Measurements from ENCODE around the gene SPRR2E. TPM values are rescaled to one million over a fixed set of nuclear protein-coding genes. Genes with fewer than 3 reads are reported as not detected.
"Not testable (repeated sequence)": the region's sequence is repeated elsewhere in the genome, so short reads cannot be mapped to it uniquely, and the experiment has no call there.

SPRR2E gene
- total RNA-seq, 3 donors from 2014 or later: not detected

- Histone ChIP-seq H3K9me3 (no peaks in the 10 kb centered on the region), H3K4me3 (no peak overlapping the region), H3K27ac (no peak overlapping the region), H3K36me3 (no peaks in the 10 kb centered on the region), H3K4me1 (no peaks in the 10 kb centered on the region), H3K27me3 (no peaks in the 10 kb centered on the region)
- DNase-seq (ENCODE audit: low spot score in 2 of 2): no peak
- intact Hi-C loops (cut with DNase I; ENCODE audit: low total_unique reads): no loop called here
- TF ChIP-seq CTCF (IDR thresholded peaks at IDR 0.05) (no peak), POLR2A (IDR thresholded peaks at IDR 0.05) (no peak), POLR2AphosphoS5 (IDR thresholded peaks at IDR 0.05) (no peak)
Measured at GRCh38 chr1:153119491-153119971, 25.2 kb upstream of the SPRR2E start.

GRCh38 chr1:153115264-153115663 lies 20.9 kb upstream of the SPRR2E start:
- DNase-seq (ENCODE audit: low spot score in 2 of 2); H3K27me3 ChIP-seq; H3K4me3 ChIP-seq; H3K36me3 ChIP-seq; intact Hi-C loops (cut with DNase I; ENCODE audit: low total_unique reads); H3K4me1 ChIP-seq; H3K27ac ChIP-seq; H3K9me3 ChIP-seq: not testable (repeated sequence)

GRCh38 chr1:153113416-153113815 lies 19.1 kb upstream of the SPRR2E start, which contains the start of gene SPRR2F:
Gene SPRR2F, minus strand, starts transcription at chr1:153113516. Its CDS starts 783 bp downstream, at chr1:153112733.
- no peak within 1 kb of the TSS for H3K27ac ChIP-seq
- no peak within 1 kb of the TSS for H3K4me3 ChIP-seq
- TF ChIP-seq CTCF (IDR thresholded peaks at IDR 0.05): no peak
- no peak for TF ChIP-seq POLR2A (IDR thresholded peaks at IDR 0.05)
- no peak for TF ChIP-seq POLR2AphosphoS5 (IDR thresholded peaks at IDR 0.05)
- H3K27me3 ChIP-seq: no peaks in the 10 kb centered on the region
- intact Hi-C loops (cut with DNase I; ENCODE audit: low total_unique reads): no loop called here
- no peaks in the 10 kb centered on the region for H3K36me3 ChIP-seq
- H3K4me1 ChIP-seq: no peaks in the 10 kb centered on the region
- H3K9me3 ChIP-seq: no peaks in the 10 kb centered on the region
- no peak for DNase-seq (ENCODE audit: low spot score in 2 of 2)

- H3K4me1 ChIP-seq; DNase-seq (ENCODE audit: low spot score in 2 of 2); H3K9me3 ChIP-seq; H3K36me3 ChIP-seq; H3K4me3 ChIP-seq; H3K27ac ChIP-seq; intact Hi-C loops (cut with DNase I; ENCODE audit: low total_unique reads); H3K27me3 ChIP-seq: not testable (repeated sequence)
Measured at GRCh38 chr1:153112454-153112853, 18.1 kb upstream of the SPRR2E start.

- no peak for DNase-seq (ENCODE audit: low spot score in 2 of 2)
- Histone ChIP-seq H3K9me3 (no peaks in the 10 kb centered on the region), H3K4me3 (no peak overlapping the region), H3K4me1 (no peaks in the 10 kb centered on the region), H3K27ac (no peak overlapping the region), H3K27me3 (no peaks in the 10 kb centered on the region), H3K36me3 (no peaks in the 10 kb centered on the region)
- TF ChIP-seq CTCF (IDR thresholded peaks at IDR 0.05) (no peak), POLR2A (IDR thresholded peaks at IDR 0.05) (no peak), POLR2AphosphoS5 (IDR thresholded peaks at IDR 0.05) (no peak)
- intact Hi-C loops (cut with DNase I; ENCODE audit: low total_unique reads): no loop called here
Measured at GRCh38 chr1:153100245-153100644, 5.9 kb upstream of the SPRR2E start.

- no peak overlapping the region for H3K4me3 ChIP-seq
- no peak for TF ChIP-seq POLR2A (IDR thresholded peaks at IDR 0.05)
- no peak for TF ChIP-seq CTCF (IDR thresholded peaks at IDR 0.05)
- TF ChIP-seq POLR2AphosphoS5 (IDR thresholded peaks at IDR 0.05): no peak
- H3K9me3 ChIP-seq: no peaks in the 10 kb centered on the region
- intact Hi-C loops (cut with DNase I; ENCODE audit: low total_unique reads): no loop called here
- DNase-seq (ENCODE audit: low spot score in 2 of 2): no peak
- no peaks in the 10 kb centered on the region for H3K4me1 ChIP-seq
- no peaks in the 10 kb centered on the region for H3K36me3 ChIP-seq
- H3K27me3 ChIP-seq: no peaks in the 10 kb centered on the region
- H3K27ac ChIP-seq: no peak overlapping the region
Measured at GRCh38 chr1:153099461-153100045, 5.2 kb upstream of the SPRR2E start.
